ENCODE data around the gene GABRB1.

GRCh38 chr4:47222276-47222675 is 190.9 kb downstream of the GABRB1 start:
- TF ChIP-seq CTCF (tag by site-specific recombination; IDR thresholded peaks at IDR 0.05) (no peak), BCL11B (tag by site-specific recombination; IDR thresholded peaks at IDR 0.05; ENCODE audit: low read depth) (no peak), PRDM10 (tag by site-specific recombination; IDR thresholded peaks at IDR 0.05) (no peak), YY1 (tag by site-specific recombination; IDR thresholded peaks at IDR 0.05) (no peak), PRDM6 (tag by site-specific recombination; IDR thresholded peaks at IDR 0.05) (no peak), ZNF23 (tag by site-specific recombination; IDR thresholded peaks at IDR 0.05; ENCODE audit: borderline replicate concordance) (no peak), REST (tag by site-specific recombination; IDR thresholded peaks at IDR 0.05) (no peak), ZNF169 (tag by site-specific recombination; IDR thresholded peaks at IDR 0.05) (no peak), RBAK (tag by site-specific recombination; IDR thresholded peaks at IDR 0.05) (no peak), ZBTB7A (tag by site-specific recombination; IDR thresholded peaks at IDR 0.05; ENCODE audit: low read depth) (no peak), TRIM28 (IDR thresholded peaks at IDR 0.05; ENCODE audit: borderline replicate concordance, low read length) (no peak), SETDB1 (IDR thresholded peaks at IDR 0.05; ENCODE audit: insufficient read length, low read length) (no peak)
